Measurements from ENCODE around the gene AK9. TPM values are rescaled to one million over a fixed set of nuclear protein-coding genes. Genes with fewer than 3 reads are reported as not detected.

Gene AK9
- total and polyA plus RNA-seq, 2 donors = 12.9 to 14.4 TPM

- Histone ChIP-seq H3K9me3 (ENCODE audit: control insufficient read depth in 2 of 2, insufficient read depth in 1 of 2, low read length in 1 of 2) (peaks cover 0 to 2% of the 10 kb centered on the region in 2 donors), H3K36me3 (ENCODE audit: control insufficient read depth in 2 of 2, insufficient read depth in 2 of 2, low read length in 1 of 2) (peaks cover 25 to 65% of the 10 kb centered on the region in 2 donors), H3K27ac (ENCODE audit: low read depth in 1 of 2, low read length in 1 of 2) (no peak overlapping the region), H3K4me3 (ENCODE audit: low read length in 2 of 2) (no peak overlapping the region), H3K27me3 (ENCODE audit: control insufficient read depth in 2 of 2, insufficient read depth in 1 of 2, low read length in 1 of 2) (no peaks in the 10 kb centered on the region), H3K4me1 (ENCODE audit: control insufficient read depth in 2 of 2, insufficient read depth in 2 of 2, low read length in 2 of 2) (peaks cover 31 to 44% of the 10 kb centered on the region in 2 donors)
- WGBS = 97% methylated on average over 9 of the region's 9 CpGs
- no peak for DNase-seq (ENCODE audit: low read depth in 6 of 9, low spot score in 9 of 9)
Measured at GRCh38 chr6:109478222-109478805, 212.7 kb downstream of the AK9 start.

GRCh38 chr6:109477725-109478124, 213.3 kb downstream of the AK9 start:
- DNase-seq (ENCODE audit: low read depth in 6 of 9, low spot score in 9 of 9) = no peak
- peaks cover 0 to 2% of the 10 kb centered on the region in 2 donors for H3K9me3 ChIP-seq (ENCODE audit: control insufficient read depth in 2 of 2, insufficient read depth in 1 of 2, low read length in 1 of 2)
- WGBS = 95% methylated on average over 2 of the region's 2 CpGs
- H3K36me3 ChIP-seq (ENCODE audit: control insufficient read depth in 2 of 2, insufficient read depth in 2 of 2, low read length in 1 of 2) = peaks cover 30 to 71% of the 10 kb centered on the region in 2 donors
- H3K4me3 ChIP-seq (ENCODE audit: low read length in 2 of 2) = no peak overlapping the region
- H3K27ac ChIP-seq (ENCODE audit: low read depth in 1 of 2, low read length in 1 of 2) = no peak overlapping the region
- no peaks in the 10 kb centered on the region for H3K27me3 ChIP-seq (ENCODE audit: control insufficient read depth in 2 of 2, insufficient read depth in 1 of 2, low read length in 1 of 2)
- peaks cover 31 to 44% of the 10 kb centered on the region in 2 donors for H3K4me1 ChIP-seq (ENCODE audit: control insufficient read depth in 2 of 2, insufficient read depth in 2 of 2, low read length in 2 of 2)

GRCh38 chr6:109477184-109477583, 213.8 kb downstream of the AK9 start:
- Histone ChIP-seq H3K4me3 (ENCODE audit: low read length in 2 of 2) (no peak overlapping the region), H3K36me3 (ENCODE audit: control insufficient read depth in 2 of 2, insufficient read depth in 2 of 2, low read length in 1 of 2) (peaks cover 35 to 76% of the 10 kb centered on the region in 2 donors), H3K9me3 (ENCODE audit: control insufficient read depth in 2 of 2, insufficient read depth in 1 of 2, low read length in 1 of 2) (peaks cover 0 to 2% of the 10 kb centered on the region in 2 donors), H3K4me1 (ENCODE audit: control insufficient read depth in 2 of 2, insufficient read depth in 2 of 2, low read length in 2 of 2) (peaks cover 29 to 40% of the 10 kb centered on the region in 2 donors), H3K27ac (ENCODE audit: low read depth in 1 of 2, low read length in 1 of 2) (no peak overlapping the region), H3K27me3 (ENCODE audit: control insufficient read depth in 2 of 2, insufficient read depth in 1 of 2, low read length in 1 of 2) (no peaks in the 10 kb centered on the region)
- DNase-seq (ENCODE audit: low read depth in 6 of 9, low spot score in 9 of 9) = no peak
- WGBS = 97% methylated on average over 2 of the region's 2 CpGs

- peaks cover 17 to 26% of the 10 kb centered on the region in 2 donors for H3K4me1 ChIP-seq (ENCODE audit: control insufficient read depth in 2 of 2, insufficient read depth in 2 of 2, low read length in 2 of 2)
- H3K27me3 ChIP-seq (ENCODE audit: control insufficient read depth in 2 of 2, insufficient read depth in 1 of 2, low read length in 1 of 2) = no peaks in the 10 kb centered on the region
- WGBS = 96% methylated on average over 2 of the region's 2 CpGs
- peaks cover 0 to 2% of the 10 kb centered on the region in 2 donors for H3K9me3 ChIP-seq (ENCODE audit: control insufficient read depth in 2 of 2, insufficient read depth in 1 of 2, low read length in 1 of 2)
- H3K27ac ChIP-seq (ENCODE audit: low read depth in 1 of 2, low read length in 1 of 2) = no peak overlapping the region
- DNase-seq (ENCODE audit: low read depth in 6 of 9, low spot score in 9 of 9) = no peak
- no peak overlapping the region for H3K4me3 ChIP-seq (ENCODE audit: low read length in 2 of 2)
- H3K36me3 ChIP-seq (ENCODE audit: control insufficient read depth in 2 of 2, insufficient read depth in 2 of 2, low read length in 1 of 2) = peaks cover 48 to 81% of the 10 kb centered on the region in 2 donors
Measured at GRCh38 chr6:109475625-109476024, 215.4 kb downstream of the AK9 start.

GRCh38 chr6:109474995-109475394, 216.0 kb downstream of the AK9 start:
- DNase-seq (ENCODE audit: low read depth in 6 of 9, low spot score in 9 of 9) = no peak
- Histone ChIP-seq H3K4me3 (ENCODE audit: low read length in 2 of 2) (no peak overlapping the region), H3K4me1 (ENCODE audit: control insufficient read depth in 2 of 2, insufficient read depth in 2 of 2, low read length in 2 of 2) (peaks cover 11 to 23% of the 10 kb centered on the region in 2 donors), H3K27ac (ENCODE audit: low read depth in 1 of 2, low read length in 1 of 2) (no peak overlapping the region), H3K27me3 (ENCODE audit: control insufficient read depth in 2 of 2, insufficient read depth in 1 of 2, low read length in 1 of 2) (no peaks in the 10 kb centered on the region), H3K36me3 (ENCODE audit: control insufficient read depth in 2 of 2, insufficient read depth in 2 of 2, low read length in 1 of 2) (peaks cover 55 to 81% of the 10 kb centered on the region in 2 donors), H3K9me3 (ENCODE audit: control insufficient read depth in 2 of 2, insufficient read depth in 1 of 2, low read length in 1 of 2) (peaks cover 0 to 2% of the 10 kb centered on the region in 2 donors)
- 98% methylated on average over 4 of the region's 4 CpGs for WGBS

GRCh38 chr6:109473120-109473519, 217.9 kb downstream of the AK9 start:
- Histone ChIP-seq H3K4me1 (ENCODE audit: control insufficient read depth in 2 of 2, insufficient read depth in 2 of 2, low read length in 2 of 2) (peaks cover 11 to 17% of the 10 kb centered on the region in 2 donors), H3K36me3 (ENCODE audit: control insufficient read depth in 2 of 2, insufficient read depth in 2 of 2, low read length in 1 of 2) (peaks cover 61 to 80% of the 10 kb centered on the region in 2 donors), H3K4me3 (ENCODE audit: low read length in 2 of 2) (no peak overlapping the region), H3K9me3 (ENCODE audit: control insufficient read depth in 2 of 2, insufficient read depth in 1 of 2, low read length in 1 of 2) (peaks cover 0 to 2% of the 10 kb centered on the region in 2 donors), H3K27ac (ENCODE audit: low read depth in 1 of 2, low read length in 1 of 2) (no peak overlapping the region), H3K27me3 (ENCODE audit: control insufficient read depth in 2 of 2, insufficient read depth in 1 of 2, low read length in 1 of 2) (no peaks in the 10 kb centered on the region)
- WGBS = 98% methylated on average over 3 of the region's 3 CpGs
- DNase-seq (ENCODE audit: low read depth in 6 of 9, low spot score in 9 of 9) = no peak

GRCh38 chr6:109472132-109472995, 218.6 kb downstream of the AK9 start:
- H3K4me1 ChIP-seq (ENCODE audit: control insufficient read depth in 2 of 2, insufficient read depth in 2 of 2, low read length in 2 of 2) = peaks cover 6 to 9% of the 10 kb centered on the region in 2 donors
- 97% methylated on average over 9 of the region's 9 CpGs for WGBS
- H3K27ac ChIP-seq (ENCODE audit: low read depth in 1 of 2, low read length in 1 of 2) = no peak overlapping the region
- no peaks in the 10 kb centered on the region for H3K9me3 ChIP-seq (ENCODE audit: control insufficient read depth in 2 of 2, insufficient read depth in 1 of 2, low read length in 1 of 2)
- H3K27me3 ChIP-seq (ENCODE audit: control insufficient read depth in 2 of 2, insufficient read depth in 1 of 2, low read length in 1 of 2) = no peaks in the 10 kb centered on the region
- H3K4me3 ChIP-seq (ENCODE audit: low read length in 2 of 2) = no peak overlapping the region
- peaks cover 54 to 80% of the 10 kb centered on the region in 2 donors for H3K36me3 ChIP-seq (ENCODE audit: control insufficient read depth in 2 of 2, insufficient read depth in 2 of 2, low read length in 1 of 2)
- no peak for DNase-seq (ENCODE audit: low read depth in 6 of 9, low spot score in 9 of 9)

- no peak overlapping the region for H3K27ac ChIP-seq (ENCODE audit: low read depth in 1 of 2, low read length in 1 of 2)
- H3K36me3 ChIP-seq (ENCODE audit: control insufficient read depth in 2 of 2, insufficient read depth in 2 of 2, low read length in 1 of 2) = peaks cover 53 to 84% of the 10 kb centered on the region in 2 donors
- 98% methylated on average over 5 of the region's 5 CpGs for WGBS
- H3K27me3 ChIP-seq (ENCODE audit: control insufficient read depth in 2 of 2, insufficient read depth in 1 of 2, low read length in 1 of 2) = no peaks in the 10 kb centered on the region
- peaks cover 3 to 8% of the 10 kb centered on the region in 2 donors for H3K4me1 ChIP-seq (ENCODE audit: control insufficient read depth in 2 of 2, insufficient read depth in 2 of 2, low read length in 2 of 2)
- H3K4me3 ChIP-seq (ENCODE audit: low read length in 2 of 2) = no peak overlapping the region
- H3K9me3 ChIP-seq (ENCODE audit: control insufficient read depth in 2 of 2, insufficient read depth in 1 of 2, low read length in 1 of 2) = no peaks in the 10 kb centered on the region
- no peak for DNase-seq (ENCODE audit: low read depth in 6 of 9, low spot score in 9 of 9)
Measured at GRCh38 chr6:109471105-109471810, 219.7 kb downstream of the AK9 start.

All from thymus (tissue), 11 donors.